ENCODE data around the gene CYB561.

CYB561 gene

GRCh38 chr17:63448655-63449054 is 2.5 kb upstream of the CYB561 start:
- no peak for DNase-seq

DNA sequence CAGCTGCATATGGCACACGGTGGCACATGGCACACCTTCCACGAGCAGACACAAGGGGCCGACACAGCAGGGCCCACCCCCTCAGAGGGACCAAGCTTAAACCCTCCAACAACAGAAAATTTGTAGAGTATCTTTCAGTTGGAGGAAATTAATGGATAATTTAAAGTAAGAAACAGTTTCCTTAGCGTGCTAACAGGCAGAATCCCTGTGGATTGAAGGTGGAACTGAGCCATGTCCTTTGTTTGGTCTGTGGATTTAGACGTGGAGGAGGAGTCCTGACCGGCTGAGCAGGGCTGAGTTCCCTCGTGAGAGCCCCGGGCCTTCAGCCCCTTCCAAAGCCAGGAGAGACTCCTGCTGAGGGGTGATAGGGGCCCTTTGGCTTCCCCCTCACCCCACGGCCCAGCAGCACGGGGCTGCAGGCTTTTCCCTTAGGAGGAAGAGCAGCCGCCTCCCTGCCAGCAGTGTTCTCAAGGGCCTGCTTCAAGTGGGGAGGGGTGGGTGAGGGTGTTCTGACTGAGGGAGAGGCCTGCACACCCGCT is 1.4 kb upstream of the CYB561 start:
- DNase-seq, result no peak

DNA sequence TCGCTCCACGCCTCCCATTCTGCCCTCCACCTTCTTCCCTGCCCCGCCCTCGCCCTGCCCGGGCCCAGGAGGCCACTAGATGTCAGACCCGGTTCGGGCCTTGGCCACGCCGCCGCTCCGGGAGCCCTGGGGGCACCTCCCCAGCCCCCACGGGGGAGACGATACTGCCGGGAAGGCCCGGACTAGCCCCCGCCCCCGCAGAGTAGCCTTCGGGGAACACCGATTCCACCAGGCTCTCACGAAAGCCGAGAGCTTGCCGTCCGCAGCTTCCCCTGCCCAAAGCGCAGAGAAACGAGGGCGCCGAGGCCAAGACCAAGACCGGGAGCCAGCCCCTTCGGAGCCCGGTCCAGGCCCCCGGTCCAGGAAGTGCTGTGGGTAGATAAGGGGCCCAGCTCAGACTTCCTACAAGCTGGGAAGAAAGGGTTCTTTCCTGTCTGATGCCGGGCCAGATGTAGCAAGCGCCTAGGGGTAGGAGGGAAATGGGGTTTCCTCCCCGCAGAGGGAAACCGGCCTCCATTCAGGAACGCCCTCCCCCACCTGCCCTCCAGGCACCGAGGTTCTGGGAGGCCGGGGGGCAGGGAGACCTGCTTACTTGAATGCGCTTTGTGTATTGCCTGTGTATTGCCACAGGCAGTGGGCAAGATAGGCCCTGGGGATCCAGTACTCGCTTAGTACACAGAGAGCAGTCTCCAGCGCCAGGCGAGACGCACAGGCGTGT is 806 bp upstream of the CYB561 start:
- no peak for DNase-seq

GRCh38 chr17:63445571-63445953 is 544 bp downstream of the CYB561 start:
- no peak for DNase-seq

- DNase-seq, result no peak
Observed at GRCh38 chr17:63445065-63445464, 1.0 kb downstream of the CYB561 start.

- no peak for DNase-seq
Observed at GRCh38 chr17:63444457-63444856, 1.6 kb downstream of the CYB561 start.

- no peak for DNase-seq
Observed at GRCh38 chr17:63443053-63443452, 3.1 kb downstream of the CYB561 start.

DNA sequence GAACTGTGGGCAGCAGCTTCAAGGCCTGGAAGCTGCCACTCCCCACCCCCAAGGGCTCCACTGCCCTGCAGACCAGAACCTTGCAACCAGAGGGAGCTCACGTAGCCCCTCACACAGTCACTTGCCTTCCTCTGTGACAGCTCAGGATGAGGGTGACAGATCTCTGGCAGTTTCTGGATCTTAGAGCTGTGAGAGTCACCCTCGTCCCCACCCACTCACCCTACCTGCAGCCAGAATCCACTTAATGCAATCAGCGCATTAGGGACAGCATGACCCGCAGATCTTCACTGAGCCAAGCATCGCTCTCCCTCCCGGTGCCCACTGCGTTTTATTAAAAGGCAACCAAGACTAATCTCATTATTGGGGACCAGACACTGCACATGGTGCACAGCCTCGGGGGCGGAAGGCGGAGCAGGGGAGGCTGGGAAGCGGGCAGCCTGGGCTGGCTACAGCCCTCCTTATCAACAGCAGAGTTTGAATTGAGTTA is 3.5 kb downstream of the CYB561 start:
- DNase-seq, result no peak

DNA sequence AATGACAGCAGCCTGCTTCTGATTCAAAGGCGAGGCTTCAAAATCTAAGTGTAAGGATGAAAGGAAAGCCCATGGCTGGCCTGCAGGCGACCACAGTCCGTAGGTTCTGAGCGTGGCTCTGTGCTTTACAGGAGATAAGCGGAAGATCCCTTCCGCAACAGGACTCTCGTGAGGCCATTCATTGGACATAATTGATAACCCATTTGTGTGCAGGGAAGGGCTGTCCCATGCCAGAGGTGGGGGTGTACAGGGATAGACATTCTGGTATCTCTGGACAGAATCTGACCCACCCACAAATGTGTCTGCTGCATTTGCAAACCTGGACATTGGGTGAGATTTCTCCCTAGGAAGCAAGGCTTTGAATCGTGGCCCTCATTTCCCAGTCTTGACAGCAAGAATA is 4.0 kb downstream of the CYB561 start:
- no peak for DNase-seq

DNA sequence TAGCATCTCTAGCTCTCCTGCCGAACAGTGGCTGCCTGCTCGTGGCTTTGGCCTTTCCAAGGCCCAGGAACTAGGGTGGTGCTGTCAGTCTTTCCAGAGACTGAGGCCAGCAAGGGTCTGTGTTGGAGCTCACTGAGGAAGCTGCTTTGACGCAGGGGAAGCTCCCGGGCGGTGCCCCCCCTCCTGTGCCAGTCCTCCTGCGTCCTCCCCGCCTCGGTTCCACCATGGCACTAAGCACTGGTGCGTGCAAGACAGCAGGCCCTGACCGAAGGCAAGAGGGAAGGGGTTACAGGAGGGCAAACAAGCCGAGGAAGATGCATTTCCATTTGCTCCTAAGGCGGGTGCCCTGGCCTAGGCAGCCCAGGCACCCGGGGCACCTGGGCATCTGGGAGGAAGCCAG is 4.5 kb downstream of the CYB561 start:
- DNase-seq, result no peak

GRCh38 chr17:63440770-63441335 is 5.3 kb downstream of the CYB561 start:
- DNase-seq, result no peak

GRCh38 chr17:63440127-63440769 is 5.9 kb downstream of the CYB561 start:
- no peak for DNase-seq

DNA sequence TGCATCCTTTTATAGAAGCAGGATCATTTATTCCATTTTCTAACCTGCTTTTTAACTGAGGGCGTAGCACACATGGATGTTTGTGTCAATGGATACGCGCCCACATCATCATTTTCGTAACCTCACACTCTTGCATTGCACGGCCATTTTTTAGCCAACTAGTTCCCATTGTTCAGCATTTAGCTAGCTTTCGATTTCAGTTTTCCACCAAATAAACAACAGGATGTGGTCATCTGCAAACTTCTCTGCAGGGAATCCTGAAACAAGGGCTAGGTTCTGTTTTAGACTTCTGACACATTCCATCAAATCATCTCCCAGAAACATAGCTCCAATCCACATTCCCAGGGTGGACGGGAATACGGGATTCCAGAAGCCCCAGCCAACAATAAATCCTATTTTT is 6.4 kb downstream of the CYB561 start:
- DNase-seq, result peak; percentile 49

DNA sequence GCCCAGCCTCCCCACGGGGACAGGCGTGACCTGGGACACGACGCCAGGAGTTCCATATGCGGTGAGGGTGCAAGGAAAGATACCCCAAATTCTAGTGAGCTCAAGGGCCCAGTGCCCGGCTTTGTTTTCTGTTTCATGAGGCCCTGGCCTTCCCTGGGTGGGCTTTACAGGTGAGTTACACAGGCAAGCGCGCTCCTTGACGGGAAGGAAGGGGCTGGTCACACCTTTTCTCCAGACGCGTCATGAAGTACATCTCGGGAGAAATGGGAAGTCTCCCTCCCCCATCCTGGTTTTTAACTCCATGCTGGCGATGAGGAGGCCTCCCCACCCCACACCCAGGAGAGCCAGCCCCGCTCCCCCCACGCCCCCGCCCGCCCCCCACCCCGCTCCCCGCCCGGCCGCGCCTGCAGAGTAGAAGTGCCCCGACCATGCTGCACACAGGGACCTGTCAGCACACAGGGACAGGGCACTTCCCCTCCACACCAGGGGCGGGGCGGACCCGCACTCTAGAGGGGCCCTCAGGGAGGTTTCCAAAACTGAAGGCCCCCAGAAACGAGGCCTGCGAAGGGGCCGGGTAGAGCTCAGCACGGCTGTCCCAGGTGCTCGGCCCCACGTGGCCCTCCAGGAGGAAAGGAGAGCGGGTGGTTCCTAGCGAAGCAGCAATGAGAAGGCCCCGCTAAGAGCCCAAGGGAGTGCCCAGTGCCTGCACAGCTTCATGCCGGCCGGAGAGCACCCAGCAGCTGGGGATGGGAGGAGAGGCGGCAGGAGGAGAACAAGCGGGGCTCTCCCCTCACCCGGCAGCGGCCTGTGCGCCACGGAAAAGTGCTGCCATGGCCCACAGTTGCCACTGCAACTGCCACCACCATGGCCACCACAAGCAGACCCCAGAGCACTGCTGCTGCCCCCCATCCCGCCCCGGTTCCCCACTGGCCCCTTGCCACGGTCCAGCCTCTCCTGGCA is 7.7 kb downstream of the CYB561 start:
- no peak for DNase-seq

DNA sequence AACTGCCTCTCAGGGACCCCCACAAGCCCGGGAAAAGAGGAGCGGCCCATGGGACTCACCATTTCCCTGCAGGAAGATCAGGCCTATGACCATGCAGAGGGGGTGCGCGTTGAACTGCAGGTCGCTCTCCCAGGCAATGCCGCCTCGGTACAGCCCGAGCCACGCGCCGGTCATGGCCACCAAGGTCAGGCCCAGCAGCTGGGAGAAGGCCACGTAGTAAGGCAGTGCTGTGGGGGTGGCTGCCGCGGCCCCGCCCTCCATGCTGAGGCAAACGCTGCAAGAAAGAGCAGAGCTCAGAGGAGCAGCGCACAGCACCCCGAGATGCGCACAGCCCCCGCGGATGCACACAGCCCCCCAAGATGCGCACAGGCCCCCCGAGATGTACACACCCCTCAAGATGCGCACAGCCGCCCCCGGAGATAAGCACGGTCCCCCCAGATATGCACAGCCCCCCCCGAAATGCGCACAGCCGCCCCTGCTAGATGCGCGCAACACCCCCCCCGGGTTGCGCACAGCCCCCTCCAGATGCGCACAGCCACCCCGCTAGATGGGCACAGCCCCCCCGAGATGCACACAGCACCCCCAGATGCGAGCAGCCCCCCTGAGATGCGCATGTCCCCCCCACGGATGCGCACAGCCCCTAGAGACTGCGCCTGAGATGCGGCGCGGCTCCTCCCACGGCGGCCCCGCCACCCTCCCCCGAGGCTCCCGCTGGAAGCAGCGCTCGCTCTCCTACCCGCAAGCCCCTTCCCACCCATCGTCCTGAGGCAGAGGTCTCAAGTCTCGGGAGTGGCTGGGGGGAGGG is 8.6 kb downstream of the CYB561 start:
- no peak for DNase-seq

DNA sequence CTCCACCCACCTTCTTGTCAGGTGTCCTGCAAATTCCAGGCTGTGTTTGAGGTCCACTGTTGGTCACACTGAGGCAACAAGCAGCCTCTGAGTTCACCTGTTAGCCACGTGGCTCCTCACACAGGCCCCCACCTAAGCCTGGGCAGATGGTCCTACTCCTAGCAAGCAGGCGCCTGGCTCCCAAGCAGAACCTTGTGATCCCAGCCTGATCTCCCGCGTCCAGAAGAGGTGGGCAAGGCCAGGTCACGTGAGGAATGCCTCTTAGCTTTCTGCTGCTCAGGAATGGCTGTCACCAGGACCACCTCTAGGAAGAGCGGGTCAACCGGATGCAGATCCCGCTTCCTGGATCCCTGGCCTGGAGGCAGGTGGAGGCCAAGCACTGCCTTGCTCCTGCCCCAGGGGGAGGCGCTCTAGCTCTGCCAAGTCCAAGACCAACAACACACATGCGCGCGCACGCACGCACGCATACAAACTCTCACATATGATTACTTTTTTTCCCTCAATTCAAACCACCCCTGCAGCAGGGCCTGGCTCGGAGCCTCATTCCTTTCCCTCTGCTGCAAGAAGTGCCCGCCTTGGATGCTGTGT is 9.5 kb downstream of the CYB561 start:
- no peak for DNase-seq

DNA sequence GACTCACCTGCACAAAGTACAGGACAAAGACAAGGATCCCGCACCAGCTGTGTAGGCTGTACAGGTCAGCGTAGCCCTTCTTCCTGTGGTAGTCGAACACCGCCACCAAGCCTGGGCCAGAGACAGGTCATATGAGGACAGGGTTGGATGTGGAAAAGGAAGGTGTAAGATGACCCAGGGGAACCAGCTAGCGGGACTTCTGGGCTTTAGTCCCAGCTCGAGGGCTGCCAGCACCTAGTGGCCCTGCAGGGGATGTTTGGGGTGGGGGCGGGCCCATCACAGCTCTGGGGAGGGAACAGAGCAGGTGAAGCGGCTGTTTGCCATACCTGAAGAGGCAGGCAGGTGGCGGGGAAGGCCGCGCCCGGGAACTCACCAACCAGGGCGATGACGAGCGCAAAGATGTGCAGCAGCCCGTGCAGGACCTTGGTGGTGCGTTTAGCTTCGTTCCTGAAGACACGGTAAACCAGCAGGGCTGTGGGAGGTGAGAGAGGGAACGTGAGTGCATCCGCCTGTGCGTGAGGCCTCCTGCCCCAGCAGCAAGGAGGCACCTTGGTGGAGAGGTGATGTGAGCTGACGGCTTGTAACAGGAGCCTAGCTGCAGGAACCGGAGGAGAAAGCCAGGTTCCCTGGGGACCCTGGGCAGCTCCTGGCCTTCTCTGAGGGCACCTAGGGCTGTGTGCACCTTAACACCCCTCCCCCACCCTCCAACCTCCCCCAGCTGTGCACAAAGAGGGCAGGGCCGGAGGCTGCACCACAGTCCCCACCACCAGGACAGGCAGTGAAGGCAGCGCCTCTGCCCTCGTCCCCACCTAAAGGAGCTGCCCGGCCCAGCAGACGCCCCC is 10.2 kb downstream of the CYB561 start:
- no peak for DNase-seq

DNA sequence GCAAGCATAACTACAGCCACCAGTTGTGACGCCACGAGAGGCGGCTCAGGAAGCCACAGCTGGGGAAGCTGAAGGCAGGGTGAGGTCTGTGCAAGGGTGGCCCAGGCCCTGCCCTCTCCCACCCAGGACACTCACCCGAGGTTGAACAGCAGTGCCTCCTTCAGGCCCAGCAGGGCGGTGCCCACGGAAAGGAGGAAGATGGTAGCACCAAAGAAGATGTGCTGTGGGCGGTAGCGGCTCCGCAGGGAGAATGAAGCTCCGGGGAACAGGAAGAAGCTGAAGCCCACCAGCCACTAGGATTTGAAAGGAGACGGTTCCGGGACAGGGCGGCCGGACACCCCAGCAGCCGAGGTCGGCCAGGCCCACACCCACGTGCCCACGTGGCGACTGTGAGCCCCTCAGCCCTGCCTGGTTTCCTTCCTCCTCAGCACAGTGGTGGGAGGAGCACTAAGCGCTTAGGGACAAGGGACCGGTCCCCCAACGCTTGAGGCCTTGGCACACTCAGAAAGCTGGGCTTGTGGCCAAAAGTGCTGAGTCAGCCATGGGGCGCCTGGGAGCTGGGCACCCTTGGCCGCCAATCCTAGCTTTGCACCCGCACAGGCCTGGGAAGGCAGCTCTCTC is 11.0 kb downstream of the CYB561 start:
- DNase-seq, result no peak

- peak; percentile 98 for DNase-seq
Observed at GRCh38 chr17:63433746-63434591, 12.1 kb downstream of the CYB561 start.
